Colonic mucosa (tissue), 4 donors: ENCODE measurements around the gene ERCC8. TPM values are rescaled to one million over a fixed set of nuclear protein-coding genes. Genes with fewer than 3 reads are reported as not detected.
"Not testable (repeated sequence)": the region's sequence is repeated elsewhere in the genome, so short reads cannot be mapped to it uniquely, and the experiment has no call there.

ENCODE experiments used
- DNase-seq: peaks from one replicate; pipeline ENCODE4 v3.0.0-alpha.2; 2020
- H3K27ac ChIP-seq: fragments of 200-600 bp; one replicate; pipeline ENCODE4 v1.8.0; 2021
- H3K27me3 ChIP-seq: fragments of 200-600 bp; one replicate; pipeline ENCODE4 v1.8.0; 2021
- H3K36me3 ChIP-seq: fragments of 200-600 bp; one replicate; pipeline ENCODE4 v1.8.0; 2021
- H3K4me1 ChIP-seq: fragments of 200-600 bp; one replicate; pipeline ENCODE4 v1.8.0; 2021; ENCODE audit warnings: mild to moderate bottlenecking
- H3K4me3 ChIP-seq: fragments of 200-600 bp; one replicate; pipeline ENCODE4 v1.8.0; 2021
- H3K9ac ChIP-seq, 2 donors: one replicate each; pipeline ENCODE4 v1.7.0; 2013; ENCODE audit warnings: control low read depth in 2 of 2, low read depth in 2 of 2, low read length in 2 of 2
- H3K9me3 ChIP-seq: fragments of 200-600 bp; one replicate; pipeline ENCODE4 v1.8.0; 2021
- CTCF ChIP-seq: fragments of 200-600 bp; IDR thresholded peaks from one replicate; pipeline ENCODE4 v1.8.0; 2022; ENCODE audit warnings: antibody characterized with exemption, mild to moderate bottlenecking
- intact Hi-C: fragments of 100-400 bp; cut with DNase I; formaldehyde crosslinking; loops from one replicate; pipeline ENCODE4 v1.14.1; 2022
- total RNA-seq, 2 donors: library from RNA; stranded (reverse); fragmentation: NEBNext Ultra II Directional in 1 of 2; extraction: Animal tissue kit (Norgen Biotek cat#: 25700) in 1 of 2; gene quantifications; one replicate each; pipeline ENCODE4 v1.2.1, GENCODE V29; 2021
- donor health status: healthy.
- donor health status: DM: no; HTN: no; CAD: no.
- donor health status: DM: no; HTN: no; CAD: no.

The ERCC8 gene
- total RNA-seq, result 1 to 10 TPM; 9.0 to 9.8 TPM

GRCh38 chr5:60944904-60945812 is at the start of gene ERCC8, which contains the start of gene NDUFAF2:
Gene ERCC8 (minus strand): TSS chr5:60945070. CDS start chr5:60945008, 62 bp downstream.
Gene NDUFAF2 (plus strand): TSS chr5:60945205. CDS start chr5:60945256, 51 bp downstream.
- Histone ChIP-seq H3K27me3 (no peaks in the 10 kb centered on the region), H3K27ac (peak within 1 kb of the TSS; percentile 63), H3K36me3 (no peaks in the 10 kb centered on the region), H3K9me3 (no peaks in the 10 kb centered on the region), H3K4me3 (peak within 1 kb of the TSS; percentile 74), H3K9ac (peak within 1 kb of the TSS; percentile 75 to 76), H3K4me1 (no peaks in the 10 kb centered on the region)
- TF ChIP-seq CTCF, result no peak
- DNase-seq, result peak; percentile 94
- intact Hi-C loops, result loop anchor here (10.0 kb wide), 1 partner anchor 250 kb away; no protein-coding TSS in a partner anchor

GRCh38 chr5:60993875-60994571 is 49.2 kb upstream of the ERCC8 start:
- intact Hi-C loops, result no loop called here
- Histone ChIP-seq H3K27ac (no peak overlapping the region), H3K4me3 (no peak overlapping the region), H3K9me3 (no peaks in the 10 kb centered on the region), H3K36me3 (no peaks in the 10 kb centered on the region), H3K4me1 (no peaks in the 10 kb centered on the region), H3K27me3 (no peaks in the 10 kb centered on the region), H3K9ac (no peak overlapping the region)
- no peak for TF ChIP-seq CTCF
- DNase-seq, result no peak

- Histone ChIP-seq H3K36me3 (no peaks in the 10 kb centered on the region), H3K9me3 (no peaks in the 10 kb centered on the region), H3K4me3 (no peak overlapping the region), H3K9ac (no peak overlapping the region), H3K27ac (no peak overlapping the region), H3K27me3 (no peaks in the 10 kb centered on the region), H3K4me1 (no peaks in the 10 kb centered on the region)
- intact Hi-C loops, result no loop called here
- no peak for DNase-seq
- no peak for TF ChIP-seq CTCF
Measured at GRCh38 chr5:60993425-60993824, 48.6 kb upstream of the ERCC8 start.

GRCh38 chr5:60992871-60993270 is 48.0 kb upstream of the ERCC8 start:
- intact Hi-C loops, result no loop called here
- no peaks in the 10 kb centered on the region for H3K4me1 ChIP-seq
- no peak for TF ChIP-seq CTCF
- H3K36me3 ChIP-seq, result no peaks in the 10 kb centered on the region
- no peaks in the 10 kb centered on the region for H3K27me3 ChIP-seq
- no peak overlapping the region for H3K27ac ChIP-seq
- H3K9ac ChIP-seq, result no peak overlapping the region
- no peaks in the 10 kb centered on the region for H3K9me3 ChIP-seq
- DNase-seq, result no peak
- no peak overlapping the region for H3K4me3 ChIP-seq

- intact Hi-C loops, result no loop called here
Measured at GRCh38 chr5:60989790-60990189, 44.9 kb upstream of the ERCC8 start.

GRCh38 chr5:60982127-60982526 is 37.3 kb upstream of the ERCC8 start:
- H3K4me3 ChIP-seq, H3K9me3 ChIP-seq, intact Hi-C loops: not testable (repeated sequence)

More at GRCh38 chr5:60989790-60990189, 44.9 kb upstream of the ERCC8 start:
- Histone ChIP-seq H3K9ac (no peak overlapping the region), H3K27ac (no peak overlapping the region), H3K9me3 (no peaks in the 10 kb centered on the region), H3K36me3 (no peaks in the 10 kb centered on the region), H3K4me3 (no peak overlapping the region), H3K4me1 (no peaks in the 10 kb centered on the region), H3K27me3 (no peaks in the 10 kb centered on the region)
- DNase-seq, result no peak
- no peak for TF ChIP-seq CTCF

More at GRCh38 chr5:60982127-60982526, 37.3 kb upstream of the ERCC8 start:
- not testable (repeated sequence) for DNase-seq, H3K27ac ChIP-seq, H3K36me3 ChIP-seq, H3K27me3 ChIP-seq, H3K4me1 ChIP-seq, H3K9ac ChIP-seq
